ENCODE results near the gene ID3. TPM values are rescaled to one million over a fixed set of nuclear protein-coding genes. Genes with fewer than 3 reads are reported as not detected.

Gene ID3
- total and polyA plus RNA-seq, 9 of the 15 experiments (the other 6 are each of a cell fraction or from before 2014, with no cell fraction given) = 6.8 to 59.8 (median 23.5) TPM

DNA sequence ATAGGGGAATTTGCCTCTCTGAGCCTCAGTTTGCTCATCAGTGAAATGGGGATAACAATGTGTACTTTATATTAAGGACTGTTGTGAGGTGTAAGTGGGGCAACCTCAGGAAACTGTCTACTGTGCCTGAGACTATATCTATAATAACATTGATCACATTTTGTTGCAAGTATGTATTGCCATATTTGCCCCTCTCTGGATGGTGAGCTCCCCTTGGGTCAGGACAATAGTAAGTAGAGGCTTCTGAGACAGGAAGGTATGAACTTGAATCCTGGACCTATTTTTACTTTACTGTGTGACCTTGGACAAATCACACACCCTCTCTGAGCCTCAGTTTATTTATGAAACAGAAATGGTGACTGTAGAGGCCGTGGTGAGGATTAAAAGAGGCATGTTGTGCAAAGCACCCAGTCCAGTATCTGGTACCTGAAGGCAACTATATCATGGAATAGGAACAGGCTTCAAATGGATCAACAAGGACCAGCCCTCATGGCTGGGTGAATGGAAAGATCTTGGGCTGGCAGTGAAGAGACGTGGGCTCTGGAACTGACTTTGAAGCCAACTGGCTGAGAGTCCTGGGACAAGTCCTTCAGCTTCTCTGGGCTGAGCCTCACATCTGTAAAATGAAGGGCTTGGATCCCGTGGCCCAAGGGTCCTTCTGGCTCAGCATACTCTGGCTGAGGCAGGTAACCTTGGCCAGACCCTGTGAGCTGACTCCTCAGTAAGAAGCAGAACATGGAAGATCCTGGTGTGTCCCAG lies 35.0 kb upstream of the ID3 start (continued):
- TF ChIP-seq GTF2F1 (IDR thresholded peaks at IDR 0.05; ENCODE audit: low read depth, low read length) = no peak
- TF ChIP-seq BDP1 (IDR thresholded peaks at IDR 0.05; ENCODE audit: insufficient read depth, insufficient read length) = no peak
- TF ChIP-seq MTA2 (IDR thresholded peaks at IDR 0.05; ENCODE audit: low read depth) = no peak
- no peak for TF ChIP-seq TAF15 (IDR thresholded peaks at IDR 0.05; ENCODE audit: low read depth, low read length)
- peak; percentile 74 for TF ChIP-seq BRD9 (IDR thresholded peaks at IDR 0.05; ENCODE audit: low read depth, partially characterized antibody)
- no peak for TF ChIP-seq PRPF4 (IDR thresholded peaks at IDR 0.05; ENCODE audit: insufficient read depth, low read depth, low read length, poor library complexity, severe bottlenecking)
- no peak for TF ChIP-seq TAF7 (tag; IDR thresholded peaks at IDR 0.05)
- no peak for TF ChIP-seq HMG20B (CRISPR knock-in tag; IDR thresholded peaks at IDR 0.05)
- no peak for TF ChIP-seq ZNF57 (CRISPR knock-in tag; IDR thresholded peaks at IDR 0.05)
- no peak for TF ChIP-seq NELFE (IDR thresholded peaks at IDR 0.05; ENCODE audit: insufficient read depth, insufficient read length)
- no peak for TF ChIP-seq ESRRB (CRISPR knock-in tag; IDR thresholded peaks at IDR 0.05; ENCODE audit: borderline replicate concordance)
- TF ChIP-seq, protein P1, sequence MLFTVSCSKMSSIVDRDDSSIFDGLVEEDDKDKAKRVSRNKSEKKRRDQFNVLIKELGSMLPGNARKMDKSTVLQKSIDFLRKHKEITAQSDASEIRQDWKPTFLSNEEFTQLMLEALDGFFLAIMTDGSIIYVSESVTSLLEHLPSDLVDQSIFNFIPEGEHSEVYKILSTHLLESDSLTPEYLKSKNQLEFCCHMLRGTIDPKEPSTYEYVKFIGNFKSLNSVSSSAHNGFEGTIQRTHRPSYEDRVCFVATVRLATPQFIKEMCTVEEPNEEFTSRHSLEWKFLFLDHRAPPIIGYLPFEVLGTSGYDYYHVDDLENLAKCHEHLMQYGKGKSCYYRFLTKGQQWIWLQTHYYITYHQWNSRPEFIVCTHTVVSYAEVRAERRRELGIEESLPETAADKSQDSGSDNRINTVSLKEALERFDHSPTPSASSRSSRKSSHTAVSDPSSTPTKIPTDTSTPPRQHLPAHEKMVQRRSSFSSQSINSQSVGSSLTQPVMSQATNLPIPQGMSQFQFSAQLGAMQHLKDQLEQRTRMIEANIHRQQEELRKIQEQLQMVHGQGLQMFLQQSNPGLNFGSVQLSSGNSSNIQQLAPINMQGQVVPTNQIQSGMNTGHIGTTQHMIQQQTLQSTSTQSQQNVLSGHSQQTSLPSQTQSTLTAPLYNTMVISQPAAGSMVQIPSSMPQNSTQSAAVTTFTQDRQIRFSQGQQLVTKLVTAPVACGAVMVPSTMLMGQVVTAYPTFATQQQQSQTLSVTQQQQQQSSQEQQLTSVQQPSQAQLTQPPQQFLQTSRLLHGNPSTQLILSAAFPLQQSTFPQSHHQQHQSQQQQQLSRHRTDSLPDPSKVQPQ (CRISPR knock-in tag; IDR thresholded peaks at IDR 0.05; ENCODE audit: borderline replicate concordance) = no peak
- TF ChIP-seq CEBPG (CRISPR knock-in tag; IDR thresholded peaks at IDR 0.05) = no peak
- TF ChIP-seq CEBPG (tag; conservative IDR thresholded peaks at IDR 0.05 in 1 of 2, IDR thresholded peaks at IDR 0.05 in 1 of 2) = no peak
- TF ChIP-seq BCOR (IDR thresholded peaks at IDR 0.05) = peak; percentile 96
- TF ChIP-seq, protein P2, sequence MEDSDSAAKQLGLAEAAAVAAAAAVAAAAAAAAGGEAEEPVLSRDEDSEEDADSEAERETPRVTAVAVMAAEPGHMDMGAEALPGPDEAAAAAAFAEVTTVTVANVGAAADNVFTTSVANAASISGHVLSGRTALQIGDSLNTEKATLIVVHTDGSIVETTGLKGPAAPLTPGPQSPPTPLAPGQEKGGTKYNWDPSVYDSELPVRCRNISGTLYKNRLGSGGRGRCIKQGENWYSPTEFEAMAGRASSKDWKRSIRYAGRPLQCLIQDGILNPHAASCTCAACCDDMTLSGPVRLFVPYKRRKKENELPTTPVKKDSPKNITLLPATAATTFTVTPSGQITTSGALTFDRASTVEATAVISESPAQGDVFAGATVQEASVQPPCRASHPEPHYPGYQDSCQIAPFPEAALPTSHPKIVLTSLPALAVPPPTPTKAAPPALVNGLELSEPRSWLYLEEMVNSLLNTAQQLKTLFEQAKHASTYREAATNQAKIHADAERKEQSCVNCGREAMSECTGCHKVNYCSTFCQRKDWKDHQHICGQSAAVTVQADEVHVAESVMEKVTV (CRISPR knock-in tag; IDR thresholded peaks at IDR 0.05) = no peak
- TF ChIP-seq, protein P3, sequence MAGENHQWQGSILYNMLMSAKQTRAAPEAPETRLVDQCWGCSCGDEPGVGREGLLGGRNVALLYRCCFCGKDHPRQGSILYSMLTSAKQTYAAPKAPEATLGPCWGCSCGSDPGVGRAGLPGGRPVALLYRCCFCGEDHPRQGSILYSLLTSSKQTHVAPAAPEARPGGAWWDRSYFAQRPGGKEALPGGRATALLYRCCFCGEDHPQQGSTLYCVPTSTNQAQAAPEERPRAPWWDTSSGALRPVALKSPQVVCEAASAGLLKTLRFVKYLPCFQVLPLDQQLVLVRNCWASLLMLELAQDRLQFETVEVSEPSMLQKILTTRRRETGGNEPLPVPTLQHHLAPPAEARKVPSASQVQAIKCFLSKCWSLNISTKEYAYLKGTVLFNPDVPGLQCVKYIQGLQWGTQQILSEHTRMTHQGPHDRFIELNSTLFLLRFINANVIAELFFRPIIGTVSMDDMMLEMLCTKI (IDR thresholded peaks at IDR 0.05; ENCODE audit: partially characterized antibody) = no peak
- TF ChIP-seq, protein P4, sequence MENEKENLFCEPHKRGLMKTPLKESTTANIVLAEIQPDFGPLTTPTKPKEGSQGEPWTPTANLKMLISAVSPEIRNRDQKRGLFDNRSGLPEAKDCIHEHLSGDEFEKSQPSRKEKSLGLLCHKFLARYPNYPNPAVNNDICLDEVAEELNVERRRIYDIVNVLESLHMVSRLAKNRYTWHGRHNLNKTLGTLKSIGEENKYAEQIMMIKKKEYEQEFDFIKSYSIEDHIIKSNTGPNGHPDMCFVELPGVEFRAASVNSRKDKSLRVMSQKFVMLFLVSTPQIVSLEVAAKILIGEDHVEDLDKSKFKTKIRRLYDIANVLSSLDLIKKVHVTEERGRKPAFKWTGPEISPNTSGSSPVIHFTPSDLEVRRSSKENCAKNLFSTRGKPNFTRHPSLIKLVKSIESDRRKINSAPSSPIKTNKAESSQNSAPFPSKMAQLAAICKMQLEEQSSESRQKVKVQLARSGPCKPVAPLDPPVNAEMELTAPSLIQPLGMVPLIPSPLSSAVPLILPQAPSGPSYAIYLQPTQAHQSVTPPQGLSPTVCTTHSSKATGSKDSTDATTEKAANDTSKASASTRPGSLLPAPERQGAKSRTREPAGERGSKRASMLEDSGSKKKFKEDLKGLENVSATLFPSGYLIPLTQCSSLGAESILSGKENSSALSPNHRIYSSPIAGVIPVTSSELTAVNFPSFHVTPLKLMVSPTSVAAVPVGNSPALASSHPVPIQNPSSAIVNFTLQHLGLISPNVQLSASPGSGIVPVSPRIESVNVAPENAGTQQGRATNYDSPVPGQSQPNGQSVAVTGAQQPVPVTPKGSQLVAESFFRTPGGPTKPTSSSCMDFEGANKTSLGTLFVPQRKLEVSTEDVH (IDR thresholded peaks at IDR 0.05; ENCODE audit: low read depth, partially characterized antibody) = no peak
- no peak for TF ChIP-seq CC2D1A (IDR thresholded peaks at IDR 0.05)
